Vagina (tissue), 2 donors: ENCODE results near the gene GYPC. TPM values are rescaled to one million over a fixed set of nuclear protein-coding genes. Genes with fewer than 3 reads are reported as not detected.

Experiments
- DNase-seq, 2 donors: peaks; one replicate each; pipeline ENCODE4 v3.0.0-alpha.2; 2017; ENCODE audit errors: extremely low spot score in 2 of 2
- H3K27ac ChIP-seq: fragments of 200-600 bp; sonication (generic); one replicate; pipeline ENCODE4 v1.5.1; 2019
- H3K27me3 ChIP-seq: fragments of 200-600 bp; sonication (generic); one replicate; pipeline ENCODE4 v1.5.1; 2019
- H3K36me3 ChIP-seq, 2 donors: fragments of 200-600 bp; sonication (generic); one replicate each; pipeline ENCODE4 v1.5.1; 2017 to 2019
- H3K4me1 ChIP-seq: fragments of 200-600 bp; sonication (generic); one replicate; pipeline ENCODE4 v1.5.1; 2019
- H3K4me3 ChIP-seq, 2 donors: fragments of 200-600 bp; sonication (generic); 1 replicate in 1 of 2; 2 replicates in 1 of 2; pipeline ENCODE4 v1.5.1; 2016 to 2019
- H3K9me3 ChIP-seq: fragments of 200-600 bp; sonication (generic); one replicate; pipeline ENCODE4 v1.5.1; 2019
- POLR2A ChIP-seq, 2 donors: fragments of 450-650 bp; IDR thresholded peaks; one replicate each; pipeline ENCODE4 v1.6.1; 2017; ENCODE audit warnings: antibody characterized with exemption in 2 of 2, mild to moderate bottlenecking in 2 of 2, moderate library complexity in 2 of 2
- POLR2AphosphoS5 ChIP-seq, 2 donors: sonication (generic); formaldehyde crosslinking; IDR thresholded peaks; one replicate each; pipeline ENCODE4 v1.9.0; 2017; ENCODE audit warnings: antibody characterized with exemption in 2 of 2, mild to moderate bottlenecking in 2 of 2, low read depth in 1 of 2; ENCODE audit not compliant: insufficient read depth in 1 of 2
- intact Hi-C: fragments of 100-400 bp; cut with DNase I; formaldehyde crosslinking; loops from one replicate; pipeline ENCODE4 v1.15.1; 2023
- total RNA-seq: library from RNA; depleted of rRNA; stranded (reverse); fragments of >200 nt; gene quantifications from one replicate; pipeline ENCODE4 v1.2.3, GENCODE V29; 2016
- TF ChIP-seq, protein P1 (sequence below), 3 experiments: fragments of 450-650 bp in 2 of 3; fragments of 200-600 bp in 1 of 3; sonication (generic) in 1 of 3; IDR thresholded peaks; one replicate each; pipeline ENCODE4 v1.5.1; 2017 to 2019; ENCODE audit warnings: antibody characterized with exemption in 3 of 3, mild to moderate bottlenecking in 2 of 3, moderate library complexity in 2 of 3

Gene GYPC
- total RNA-seq, 1 donor from 2014 or later: 84.2 TPM

DNA sequence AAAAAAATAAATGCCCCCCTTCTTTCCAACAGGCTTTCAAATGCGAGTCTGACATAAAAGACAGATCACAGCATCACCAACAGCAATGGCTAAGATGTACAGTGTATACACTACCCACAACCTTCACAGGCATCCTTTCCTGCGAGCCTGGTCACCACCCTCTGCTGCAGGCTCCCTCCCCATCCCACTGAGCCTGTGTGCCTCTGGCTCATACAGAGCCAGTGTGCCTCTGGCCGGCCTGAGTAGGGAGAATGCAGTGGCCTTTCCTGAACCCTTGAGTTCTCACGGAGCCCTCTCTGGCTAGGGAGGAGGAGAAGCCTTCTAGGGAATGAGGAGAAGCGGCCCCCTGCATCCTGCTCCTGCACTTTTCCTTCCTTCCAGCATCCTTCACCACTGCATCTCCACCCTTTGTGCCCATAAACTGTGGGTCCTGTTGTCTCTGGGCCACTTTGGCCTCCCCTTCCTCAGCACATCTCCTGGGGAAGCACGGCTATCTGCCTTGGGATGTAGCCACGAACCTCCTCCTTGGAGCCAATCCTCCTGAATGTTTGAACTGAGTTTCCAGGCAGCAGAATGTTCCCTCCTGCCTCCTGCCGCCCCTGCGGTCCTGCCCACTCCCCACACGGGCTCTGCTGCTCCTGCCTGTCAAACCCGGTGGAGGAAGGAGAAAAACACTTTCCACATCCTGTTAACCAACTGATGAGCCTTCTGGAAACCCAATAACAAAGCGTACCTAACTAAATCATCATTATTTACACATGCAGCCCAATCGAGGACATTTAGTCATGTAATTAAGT is 22.5 kb downstream of the GYPC start:
- intact Hi-C loops: no loop called here

DNA sequence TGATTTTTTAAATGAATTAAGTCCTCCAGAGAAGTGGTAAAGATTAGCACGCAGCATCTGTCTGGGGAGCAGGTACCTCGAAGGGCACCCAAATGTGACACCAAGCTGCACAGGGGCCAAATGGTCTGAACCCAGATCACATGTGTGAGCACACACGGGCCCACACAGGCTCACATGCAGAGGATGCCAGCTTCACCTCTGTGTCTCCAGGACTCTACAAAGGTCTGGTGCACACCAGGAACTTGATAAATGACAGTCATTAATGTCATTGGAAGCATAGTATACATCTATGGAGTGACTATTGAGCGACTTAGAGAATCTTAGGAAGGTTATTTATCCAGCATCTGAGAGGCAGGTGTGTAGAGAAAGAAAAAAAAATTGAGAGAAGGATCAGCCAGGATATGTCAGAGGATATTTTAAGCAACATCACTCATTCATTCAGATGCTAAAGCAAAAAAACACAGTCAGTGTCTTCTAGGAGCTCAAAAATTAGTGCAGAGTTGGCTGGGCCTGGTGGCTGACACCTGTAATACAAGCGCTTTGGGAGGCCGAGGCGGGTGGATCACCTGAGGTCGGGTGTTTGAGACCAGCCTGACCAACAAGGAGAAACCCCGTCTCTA is 23.2 kb downstream of the GYPC start:
- no peaks in the 10 kb centered on the region for H3K27me3 ChIP-seq
- DNase-seq: no peak
- no peak overlapping the region for H3K27ac ChIP-seq
- H3K36me3 ChIP-seq: no peaks in the 10 kb centered on the region
- H3K4me3 ChIP-seq: no peak overlapping the region
- no peaks in the 10 kb centered on the region for H3K4me1 ChIP-seq
- H3K9me3 ChIP-seq: no peaks in the 10 kb centered on the region
- intact Hi-C loops: no loop called here
- TF ChIP-seq POLR2AphosphoS5 (IDR thresholded peaks at IDR 0.05; ENCODE audit: insufficient read depth in 1 of 2, low read depth in 1 of 2): no peak
- no peak for TF ChIP-seq POLR2A (IDR thresholded peaks at IDR 0.05)
- TF ChIP-seq, protein P1, sequence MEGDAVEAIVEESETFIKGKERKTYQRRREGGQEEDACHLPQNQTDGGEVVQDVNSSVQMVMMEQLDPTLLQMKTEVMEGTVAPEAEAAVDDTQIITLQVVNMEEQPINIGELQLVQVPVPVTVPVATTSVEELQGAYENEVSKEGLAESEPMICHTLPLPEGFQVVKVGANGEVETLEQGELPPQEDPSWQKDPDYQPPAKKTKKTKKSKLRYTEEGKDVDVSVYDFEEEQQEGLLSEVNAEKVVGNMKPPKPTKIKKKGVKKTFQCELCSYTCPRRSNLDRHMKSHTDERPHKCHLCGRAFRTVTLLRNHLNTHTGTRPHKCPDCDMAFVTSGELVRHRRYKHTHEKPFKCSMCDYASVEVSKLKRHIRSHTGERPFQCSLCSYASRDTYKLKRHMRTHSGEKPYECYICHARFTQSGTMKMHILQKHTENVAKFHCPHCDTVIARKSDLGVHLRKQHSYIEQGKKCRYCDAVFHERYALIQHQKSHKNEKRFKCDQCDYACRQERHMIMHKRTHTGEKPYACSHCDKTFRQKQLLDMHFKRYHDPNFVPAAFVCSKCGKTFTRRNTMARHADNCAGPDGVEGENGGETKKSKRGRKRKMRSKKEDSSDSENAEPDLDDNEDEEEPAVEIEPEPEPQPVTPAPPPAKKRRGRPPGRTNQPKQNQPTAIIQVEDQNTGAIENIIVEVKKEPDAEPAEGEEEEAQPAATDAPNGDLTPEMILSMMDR (IDR thresholded peaks at IDR 0.05): no peak

More for the DNA sequence above, 22.5 kb downstream of the GYPC start:
- no peaks in the 10 kb centered on the region for H3K36me3 ChIP-seq
- no peaks in the 10 kb centered on the region for H3K4me1 ChIP-seq
- no peaks in the 10 kb centered on the region for H3K27me3 ChIP-seq
- no peaks in the 10 kb centered on the region for H3K9me3 ChIP-seq
- TF ChIP-seq POLR2AphosphoS5 (IDR thresholded peaks at IDR 0.05; ENCODE audit: insufficient read depth in 1 of 2, low read depth in 1 of 2): no peak
- TF ChIP-seq, protein P1 (IDR thresholded peaks at IDR 0.05): no peak
- TF ChIP-seq POLR2A (IDR thresholded peaks at IDR 0.05): no peak
- no peak for DNase-seq
- H3K27ac ChIP-seq: no peak overlapping the region
- no peak overlapping the region for H3K4me3 ChIP-seq

DNA sequence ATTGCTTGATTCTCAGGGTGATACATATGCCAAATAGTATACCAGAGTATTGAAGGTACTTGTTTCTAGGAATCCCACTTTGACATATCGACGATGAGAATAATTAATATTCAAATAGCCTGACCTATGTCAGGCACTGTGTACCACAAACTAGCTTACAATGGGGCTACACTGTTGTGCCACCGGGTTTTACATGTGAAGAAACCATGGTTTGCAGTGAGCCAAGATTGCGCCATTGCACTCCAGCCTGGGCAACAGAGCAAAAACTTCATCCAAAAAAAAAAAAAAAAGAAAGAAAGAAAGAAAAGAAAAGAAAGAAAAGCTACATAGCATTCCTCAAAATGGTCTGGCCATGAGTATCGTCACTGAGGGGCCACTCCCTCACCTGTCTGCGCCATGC is 25.5 kb downstream of the GYPC start:
- Histone ChIP-seq H3K9me3 (no peaks in the 10 kb centered on the region), H3K36me3 (no peaks in the 10 kb centered on the region), H3K4me3 (no peak overlapping the region), H3K4me1 (no peaks in the 10 kb centered on the region), H3K27me3 (no peaks in the 10 kb centered on the region), H3K27ac (no peak overlapping the region)
- TF ChIP-seq POLR2AphosphoS5 (IDR thresholded peaks at IDR 0.05; ENCODE audit: insufficient read depth in 1 of 2, low read depth in 1 of 2) (no peak), POLR2A (IDR thresholded peaks at IDR 0.05) (no peak)
- TF ChIP-seq, protein P1 (IDR thresholded peaks at IDR 0.05): no peak
- DNase-seq: no peak
- intact Hi-C loops: no loop called here

DNA sequence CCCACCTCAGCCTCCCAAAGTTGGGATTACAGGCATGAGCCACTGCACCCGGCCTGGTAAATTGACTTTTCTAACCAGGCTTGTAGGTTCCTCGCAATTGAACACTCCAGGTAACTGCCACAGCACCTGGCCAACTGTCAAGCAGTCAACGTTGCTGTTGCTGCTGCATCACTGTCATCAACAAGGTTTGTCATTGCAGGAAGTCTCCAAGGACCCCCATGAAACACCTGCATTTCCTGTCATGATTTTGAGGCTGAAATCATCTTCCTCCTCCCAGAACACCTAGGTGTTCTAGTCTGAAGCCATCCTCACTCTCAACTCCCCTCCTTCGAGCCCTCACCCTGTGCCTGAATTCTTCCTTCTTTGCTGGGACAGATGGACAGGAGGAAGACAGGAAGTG is 29.7 kb downstream of the GYPC start:
- no peak for TF ChIP-seq POLR2AphosphoS5 (IDR thresholded peaks at IDR 0.05; ENCODE audit: insufficient read depth in 1 of 2, low read depth in 1 of 2)
- Histone ChIP-seq H3K4me3 (no peak overlapping the region), H3K36me3 (no peaks in the 10 kb centered on the region), H3K27me3 (no peaks in the 10 kb centered on the region), H3K27ac (no peak overlapping the region), H3K9me3 (no peaks in the 10 kb centered on the region), H3K4me1 (no peaks in the 10 kb centered on the region)
- DNase-seq: no peak
- intact Hi-C loops: no loop called here

DNA sequence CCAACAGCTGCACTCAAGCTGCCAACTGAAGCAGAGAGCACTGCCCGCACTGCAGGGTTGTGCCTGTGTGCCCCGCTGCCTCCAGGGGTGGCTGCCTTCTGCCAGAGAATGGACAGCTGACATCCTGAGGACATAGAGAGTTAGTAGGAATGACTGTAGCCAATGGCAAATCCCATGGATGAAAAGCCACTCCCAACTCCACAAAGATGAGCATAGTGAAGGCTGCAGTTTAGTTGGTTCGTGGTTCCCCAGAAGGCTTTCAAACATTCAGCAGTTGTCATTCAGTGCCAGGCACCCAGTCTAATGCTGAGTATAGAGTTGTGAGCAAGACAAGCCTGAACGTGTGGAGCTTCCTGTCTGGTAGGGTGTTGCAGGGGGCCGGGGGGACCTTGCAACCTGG is 30.3 kb downstream of the GYPC start:
- H3K4me1 ChIP-seq: no peaks in the 10 kb centered on the region
- H3K9me3 ChIP-seq: no peaks in the 10 kb centered on the region
- intact Hi-C loops: no loop called here
- H3K4me3 ChIP-seq: no peak overlapping the region
- no peak for DNase-seq
- H3K36me3 ChIP-seq: no peaks in the 10 kb centered on the region
- no peaks in the 10 kb centered on the region for H3K27me3 ChIP-seq
- H3K27ac ChIP-seq: no peak overlapping the region
- TF ChIP-seq, protein P1 (IDR thresholded peaks at IDR 0.05): no peak
- TF ChIP-seq POLR2A (IDR thresholded peaks at IDR 0.05) (no peak), POLR2AphosphoS5 (IDR thresholded peaks at IDR 0.05; ENCODE audit: insufficient read depth in 1 of 2, low read depth in 1 of 2) (no peak)
